Loucy (cell line): ENCODE data around the gene LIPT2.

Experiments used
- H2AFZ ChIP-seq: fragments of 200-600 bp; sonication (generic); 2 replicates; pipeline ENCODE4 v1.6.0; 2016; ENCODE audit warnings: antibody characterized with exemption, mild to moderate bottlenecking, low read length, moderate library complexity
- H3F3A ChIP-seq: fragments of 200-600 bp; 2 replicates; pipeline ENCODE4 v1.6.0; 2016; ENCODE audit warnings: antibody characterized with exemption, low read depth, mild to moderate bottlenecking
- H3K27me3 ChIP-seq: fragments of 200-600 bp; sonication (generic); 2 replicates; pipeline ENCODE4 v1.6.1; 2014; ENCODE audit warnings: low read length, mild to moderate bottlenecking; ENCODE audit not compliant: insufficient read depth, poor library complexity, severe bottlenecking
- H3K36me3 ChIP-seq: fragments of 200-600 bp; sonication (generic); 2 replicates; pipeline ENCODE4 v1.6.1; 2016; ENCODE audit warnings: low read length; ENCODE audit not compliant: insufficient read depth
- H3K4me1 ChIP-seq: fragments of 200-600 bp; sonication (generic); 2 replicates; pipeline ENCODE4 v1.5.1; 2014; ENCODE audit warnings: low read length, mild to moderate bottlenecking; ENCODE audit not compliant: insufficient read depth, poor library complexity, severe bottlenecking
- H3K4me2 ChIP-seq: fragments of 200-600 bp; sonication (generic); 2 replicates; pipeline ENCODE4 v1.6.0; 2014; ENCODE audit warnings: antibody characterized with exemption, low read length, low read depth, mild to moderate bottlenecking; ENCODE audit not compliant: poor library complexity, severe bottlenecking
- H3K4me3 ChIP-seq: fragments of 200-600 bp; sonication (generic); 2 replicates; pipeline ENCODE4 v1.5.1; 2014; ENCODE audit warnings: low read length, mild to moderate bottlenecking, mixed read lengths; ENCODE audit not compliant: poor library complexity, severe bottlenecking
- H3K79me2 ChIP-seq: fragments of 200-600 bp; sonication (generic); 2 replicates; pipeline ENCODE4 v1.6.1; 2014; ENCODE audit warnings: low read length; ENCODE audit not compliant: insufficient read depth
- H3K9ac ChIP-seq: fragments of 200-600 bp; sonication (generic); 2 replicates; pipeline ENCODE4 v1.6.0; 2014; ENCODE audit warnings: mild to moderate bottlenecking, low read depth, low read length, moderate library complexity; ENCODE audit not compliant: poor library complexity, severe bottlenecking
- H3K9me2 ChIP-seq: fragments of 200-600 bp; sonication (generic); replicated peaks from 2 replicates; pipeline ENCODE4 v1.6.1; 2016; ENCODE audit warnings: low read depth, low read length, mixed read lengths
- H3K9me3 ChIP-seq: fragments of 200-600 bp; sonication (generic); 2 replicates; pipeline ENCODE4 v1.6.1; 2014; ENCODE audit warnings: mild to moderate bottlenecking, antibody characterized with exemption, low read length, low read depth; ENCODE audit not compliant: insufficient read depth
- H4K20me1 ChIP-seq: fragments of 200-600 bp; sonication (generic); 2 replicates; pipeline ENCODE4 v1.6.0; 2014; ENCODE audit warnings: antibody characterized with exemption, low read length, mild to moderate bottlenecking; ENCODE audit not compliant: insufficient read depth, poor library complexity, severe bottlenecking
- EZH2phosphoT487 ChIP-seq: fragments of 200-600 bp; IDR thresholded peaks from 2 replicates; pipeline ENCODE4 v1.6.1; 2018; ENCODE audit warnings: antibody characterized with exemption, mild to moderate bottlenecking, moderate library complexity, borderline replicate concordance
- TF ChIP-seq, protein P1 (sequence below): fragments of 200-600 bp; sonication (generic); conservative IDR thresholded peaks from 2 replicates; pipeline ENCODE4 v1.5.1; 2014; ENCODE audit warnings: mild to moderate bottlenecking, antibody characterized with exemption, low read length

LIPT2 gene

DNA sequence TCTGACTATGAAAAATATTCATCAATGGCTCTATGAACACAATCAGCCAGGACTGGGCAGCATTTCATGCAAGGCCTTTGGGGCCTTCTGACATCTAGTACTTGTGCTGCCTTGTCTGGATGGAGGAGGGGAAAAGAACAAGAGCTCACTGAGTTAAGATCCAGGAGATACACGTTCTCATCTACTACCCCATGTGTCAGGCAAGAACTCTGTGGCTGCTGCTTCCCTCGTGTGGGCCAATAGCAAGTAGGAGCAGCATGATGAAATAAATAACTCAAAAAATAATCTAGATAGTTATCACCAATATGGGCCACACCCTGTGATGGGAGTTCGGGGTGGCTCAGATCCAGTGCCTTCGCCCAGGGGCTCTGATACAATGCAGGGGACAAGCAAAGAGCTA, 33.5 kb downstream of the LIPT2 start:
- Histone ChIP-seq H3K27me3 (no peaks in the 10 kb centered on the region), H3K4me1 (peaks cover 27% of the 10 kb centered on the region), H3K79me2 (no peaks in the 10 kb centered on the region), H4K20me1 (no peaks in the 10 kb centered on the region), H3F3A (no peaks in the 10 kb centered on the region), H3K4me2 (no peak overlapping the region), H3K4me3 (no peak overlapping the region), H3K36me3 (no peaks in the 10 kb centered on the region), H3K9me3 (no peaks in the 10 kb centered on the region), H3K9ac (peak overlapping the region; percentile 22), H2AFZ (peak overlapping the region; percentile 82), H3K9me2 (no peaks in the 10 kb centered on the region)
- TF ChIP-seq, protein P1, sequence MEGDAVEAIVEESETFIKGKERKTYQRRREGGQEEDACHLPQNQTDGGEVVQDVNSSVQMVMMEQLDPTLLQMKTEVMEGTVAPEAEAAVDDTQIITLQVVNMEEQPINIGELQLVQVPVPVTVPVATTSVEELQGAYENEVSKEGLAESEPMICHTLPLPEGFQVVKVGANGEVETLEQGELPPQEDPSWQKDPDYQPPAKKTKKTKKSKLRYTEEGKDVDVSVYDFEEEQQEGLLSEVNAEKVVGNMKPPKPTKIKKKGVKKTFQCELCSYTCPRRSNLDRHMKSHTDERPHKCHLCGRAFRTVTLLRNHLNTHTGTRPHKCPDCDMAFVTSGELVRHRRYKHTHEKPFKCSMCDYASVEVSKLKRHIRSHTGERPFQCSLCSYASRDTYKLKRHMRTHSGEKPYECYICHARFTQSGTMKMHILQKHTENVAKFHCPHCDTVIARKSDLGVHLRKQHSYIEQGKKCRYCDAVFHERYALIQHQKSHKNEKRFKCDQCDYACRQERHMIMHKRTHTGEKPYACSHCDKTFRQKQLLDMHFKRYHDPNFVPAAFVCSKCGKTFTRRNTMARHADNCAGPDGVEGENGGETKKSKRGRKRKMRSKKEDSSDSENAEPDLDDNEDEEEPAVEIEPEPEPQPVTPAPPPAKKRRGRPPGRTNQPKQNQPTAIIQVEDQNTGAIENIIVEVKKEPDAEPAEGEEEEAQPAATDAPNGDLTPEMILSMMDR, result no peak
- no peak for TF ChIP-seq EZH2phosphoT487

DNA sequence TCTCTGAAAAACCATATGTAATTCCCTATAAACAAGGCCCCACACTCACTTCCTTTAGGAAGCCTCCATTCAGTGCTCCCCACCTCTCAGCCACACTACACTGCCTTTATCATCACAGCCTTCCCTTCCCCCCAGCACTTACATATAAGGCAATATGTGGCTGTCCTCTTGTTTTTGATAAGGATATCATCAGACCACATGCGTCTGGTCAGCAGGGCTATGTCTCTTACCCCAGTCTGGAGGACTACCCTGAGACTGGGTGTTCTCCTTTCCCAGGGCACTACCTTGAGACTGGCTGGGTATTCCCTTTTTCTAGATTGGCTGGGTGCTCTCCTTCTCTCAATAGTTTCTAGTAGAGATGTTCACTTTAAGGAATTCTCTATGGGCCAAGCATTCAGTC, 33.9 kb downstream of the LIPT2 start:
- Histone ChIP-seq H3K27me3 (no peaks in the 10 kb centered on the region), H3K9ac (peak overlapping the region; percentile 22)

DNA sequence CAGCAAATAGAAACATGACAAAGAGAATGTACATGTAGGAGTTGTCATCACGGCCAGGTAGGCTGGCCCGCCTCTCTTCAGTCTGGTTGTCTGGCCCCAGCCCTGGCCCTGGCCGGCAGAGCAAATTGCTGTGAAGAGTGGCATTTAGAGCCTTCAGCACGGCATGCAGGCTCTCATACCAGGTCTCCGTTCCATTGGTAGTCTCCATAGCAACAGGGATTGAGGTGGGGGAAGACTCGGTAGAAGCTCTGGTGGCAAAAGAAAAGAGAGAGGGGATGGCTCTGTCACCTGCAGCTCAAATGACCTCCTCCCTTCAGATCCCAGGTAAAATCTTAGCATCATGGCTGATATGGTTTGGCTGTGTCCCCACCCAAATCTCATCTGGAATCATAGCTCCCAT, 36.2 kb downstream of the LIPT2 start:
- H3K27me3 ChIP-seq, result no peaks in the 10 kb centered on the region
- H3K79me2 ChIP-seq, result no peaks in the 10 kb centered on the region
- TF ChIP-seq, protein P1, result no peak
- no peak for TF ChIP-seq EZH2phosphoT487
- H3K36me3 ChIP-seq, result no peaks in the 10 kb centered on the region
- H3F3A ChIP-seq, result no peaks in the 10 kb centered on the region
- H3K9me3 ChIP-seq, result no peaks in the 10 kb centered on the region
- H2AFZ ChIP-seq, result no peak overlapping the region
- peaks cover 27% of the 10 kb centered on the region for H3K4me1 ChIP-seq
- H3K9me2 ChIP-seq, result no peaks in the 10 kb centered on the region
- no peaks in the 10 kb centered on the region for H4K20me1 ChIP-seq
- H3K9ac ChIP-seq, result no peak overlapping the region
- H3K4me2 ChIP-seq, result no peak overlapping the region
- H3K4me3 ChIP-seq, result no peak overlapping the region

More for the DNA sequence above, 33.9 kb downstream of the LIPT2 start:
- no peaks in the 10 kb centered on the region for H3K79me2 ChIP-seq
- H3F3A ChIP-seq, result no peaks in the 10 kb centered on the region
- H3K9me3 ChIP-seq, result no peaks in the 10 kb centered on the region
- peaks cover 27% of the 10 kb centered on the region for H3K4me1 ChIP-seq
- no peak overlapping the region for H3K4me2 ChIP-seq
- H2AFZ ChIP-seq, result 0 out of 2 replicates have a peak overlapping the region, but pooled peaks have one; percentile 11
- H3K9me2 ChIP-seq, result no peaks in the 10 kb centered on the region
- no peak overlapping the region for H3K4me3 ChIP-seq
- TF ChIP-seq EZH2phosphoT487, result no peak
- TF ChIP-seq, protein P1, result no peak
- H3K36me3 ChIP-seq, result no peaks in the 10 kb centered on the region
- no peaks in the 10 kb centered on the region for H4K20me1 ChIP-seq
